K562 (cell line): Measurements from ENCODE around the gene FILIP1L. TPM values are rescaled to one million over a fixed set of nuclear protein-coding genes. Genes with fewer than 3 reads are reported as not detected.

ENCODE experiments used
- ATAC-seq: fragments of 200-7000 bp; cut with Tn5 transposase; 3 replicates; pipeline ENCODE4 v1.9.1; 2020; ENCODE audit warnings: moderate library complexity
- BruUV-seq: library from RNA; stranded (reverse); fragments of 400-500 nt; replicated peaks from 2 replicates; lab custom pipeline; 2021; lab: Mats Ljungman, UMichigan
- CTCF ChIA-PET: fragments of 300-600 bp; formaldehyde crosslinking; extraction: SDS; loops from one replicate; lab custom pipeline; 2021; ENCODE audit warnings: low intra/inter-chr PET ratio; lab: Yijun Ruan, JAX
- POLR2A ChIA-PET: fragments of 300-600, 350-650 bp; sonication (Branson Sonifier 250); formaldehyde crosslinking; extraction: SDS; loops from one replicate; lab custom pipeline; 2021; ENCODE audit warnings: antibody characterized with exemption, inconsistent platforms; lab: Yijun Ruan, JAX
- DNase-seq, 4 experiments: peaks; one replicate each; pipeline versions ENCODE4 v3.0.0 to v3.0.0-alpha.2; 2011 to 2018; ENCODE audit warnings: low spot score in 3 of 4, mixed read lengths in 3 of 4; ENCODE audit errors: extremely low read depth in 1 of 4
- FAIRE-seq: peaks from 2 replicates; lab custom pipeline; 2011; peaks lifted over from hg19 to GRCh38; lab: Jason Lieb, UNC
- H2AFZ ChIP-seq: 2 replicates; pipeline ENCODE4 v1.6.0; 2011; ENCODE audit warnings: low read depth, low read length, control low read depth, inconsistent platforms
- H3K27ac ChIP-seq: fragments of 200-600 bp; 3 replicates; pipeline ENCODE4 v1.8.0; 2011; ENCODE audit warnings: low read depth, mild to moderate bottlenecking, control low read depth, inconsistent platforms, low read length, moderate library complexity, mixed read lengths; ENCODE audit errors: extremely low read depth
- H3K27me3 ChIP-seq, 2 experiments: fragments of 300-600 bp in 1 of 2; 2 replicates in 1 of 2; 3 replicates in 1 of 2; pipeline versions ENCODE4 v1.6.0 to v1.8.0; 2011; ENCODE audit warnings: inconsistent platforms in 2 of 2, low read length in 2 of 2, mild to moderate bottlenecking in 1 of 2, mixed read lengths in 1 of 2, moderate library complexity in 1 of 2; ENCODE audit not compliant: control insufficient read depth in 2 of 2, insufficient read depth in 2 of 2
- H3K36me3 ChIP-seq: fragments of 300-600 bp; 3 replicates; pipeline ENCODE4 v1.8.0; 2011; ENCODE audit warnings: mild to moderate bottlenecking, low read length, inconsistent platforms; ENCODE audit not compliant: control insufficient read depth, insufficient read depth
- H3K4me1 ChIP-seq, 2 experiments: fragments of 200-600 bp in 1 of 2; replicated peaks in 1 of 2; 2 replicates in 1 of 2; 3 replicates in 1 of 2; pipeline versions ENCODE4 v1.5.1 to v1.8.0; 2011; ENCODE audit warnings: inconsistent platforms in 2 of 2, low read length in 2 of 2, mild to moderate bottlenecking in 1 of 2, mixed read lengths in 1 of 2, moderate library complexity in 1 of 2; ENCODE audit not compliant: control insufficient read depth in 2 of 2, insufficient read depth in 2 of 2
- H3K4me2 ChIP-seq: 2 replicates; pipeline ENCODE4 v1.6.1; 2011; ENCODE audit warnings: low read length, control low read depth, inconsistent platforms, mixed read lengths; ENCODE audit not compliant: insufficient read depth
- H3K4me3 ChIP-seq: fragments of 200-600 bp; sonication (generic), shearing (Covaris generic); 2 replicates; pipeline ENCODE4 v1.5.1; 2016; ENCODE audit warnings: control low read depth, inconsistent platforms
- H3K79me2 ChIP-seq: fragments of 200-600 bp; 3 replicates; pipeline ENCODE4 v1.8.0; 2011; ENCODE audit warnings: low read length, inconsistent platforms; ENCODE audit not compliant: control insufficient read depth, insufficient read depth
- H3K9ac ChIP-seq, 2 experiments: 2 replicates each; pipeline versions ENCODE4 v1.6.0 to v1.6.1; 2011; ENCODE audit warnings: low read depth in 2 of 2, low read length in 2 of 2, control low read depth in 1 of 2, inconsistent platforms in 1 of 2, mild to moderate bottlenecking in 1 of 2, mixed read lengths in 1 of 2; ENCODE audit not compliant: insufficient read depth in 1 of 2
- H3K9me1 ChIP-seq: one replicate; pipeline ENCODE4 v1.6.0; 2011; ENCODE audit warnings: inconsistent platforms, mild to moderate bottlenecking, low read length, moderate library complexity; ENCODE audit not compliant: control insufficient read depth, insufficient read depth
- H3K9me3 ChIP-seq: replicated peaks from 2 replicates; pipeline ENCODE4 v1.5.1; 2011; ENCODE audit warnings: low read depth, low read length, inconsistent platforms; ENCODE audit not compliant: control insufficient read depth, insufficient read depth
- H4K20me1 ChIP-seq: replicated peaks from 2 replicates; pipeline ENCODE4 v1.6.1; 2011; ENCODE audit warnings: low read length, inconsistent platforms, mixed read lengths; ENCODE audit not compliant: control insufficient read depth, insufficient read depth
- ARNT ChIP-seq, 2 experiments: fragments of 450-650 bp; IDR thresholded peaks; 2 replicates each; pipeline ENCODE4 v1.6.1; 2016; ENCODE audit warnings: mild to moderate bottlenecking in 1 of 2
- KDM1A ChIP-seq, 2 experiments: fragments of 450-650 bp; IDR thresholded peaks; 2 replicates each; pipeline ENCODE4 v1.6.1; 2016; ENCODE audit warnings: mild to moderate bottlenecking in 2 of 2
- TAF9B ChIP-seq: fragments of 450-650 bp; IDR thresholded peaks from 2 replicates; pipeline ENCODE4 v1.6.1; 2018; ENCODE audit warnings: mild to moderate bottlenecking; ENCODE audit not compliant: partially characterized antibody
- TCFL5 ChIP-seq: fragments of 250-450 bp; sonication (Bioruptor Pico); conservative IDR thresholded peaks from 2 replicates; pipeline ENCODE4 v1.6.1; 2021; ENCODE audit warnings: mild to moderate bottlenecking, moderate library complexity, matching md5 sums
- ZNF583 ChIP-seq: fragments of 250-450 bp; sonication (Bioruptor Pico); IDR thresholded peaks from 2 replicates; pipeline ENCODE4 v1.4.0; 2020
- WGBS: fragments of 100-300 bp; shearing (Covaris generic); methylation state at CpG from one replicate; pipeline ENCODE4 v1.1.6; 2016; ENCODE audit warnings: low coverage, mixed read lengths; ENCODE audit not compliant: insufficient coverage; ENCODE audit errors: missing lambda C conversion rate; 5-methylcytosine and 5-hydroxymethylcytosine counted together
- in situ Hi-C: fragments of 300-500 bp; cut with MboI; formaldehyde crosslinking; loops from 4 replicates; pipeline ENCODE4 v1.15.0; 2018; ENCODE audit warnings: inconsistent platforms, mixed read lengths
- intact Hi-C: fragments of 100-400 bp; cut with micrococcal nuclease; formaldehyde crosslinking; loops from 2 replicates; pipeline ENCODE4 v1.14.2; 2022
- polyA plus RNA-seq, 8 experiments: library from polyadenylated mRNA; depleted of rRNA in 4 of 8; stranded (reverse) in 5 of 8; unstranded in 3 of 8; fragments of >200 nt; fragmentation: Nextera tagmentation in 2 of 8; fragmentation: Illumina TruSeq in 1 of 8; extraction: Ambion mirVana in 2 of 8; extraction: Trizol in 1 of 8; gene quantifications; 2 replicates each; pipeline versions ENCODE4 v1.2.1 to v1.2.3, GENCODE V29; 2011 to 2014; ENCODE audit warnings: inconsistent platforms in 1 of 8, missing spikeins in 1 of 8
- total RNA-seq, 7 experiments: library from RNA; depleted of rRNA in 6 of 7; stranded (reverse); fragments of >200 nt in 6 of 7; fragmentation: Illumina TruSeq in 2 of 7; extraction: Trizol in 2 of 7; gene quantifications; 2 replicates each; pipeline versions ENCODE4 v1.2.1 to v1.2.3, GENCODE V29; 2011 to 2021; ENCODE audit warnings: low replicate concordance in 1 of 7
- TF ChIP-seq, protein P1 (sequence below): fragments of 200-400 bp; formaldehyde crosslinking; IDR thresholded peaks from 2 replicates; pipeline ENCODE4 v1.6.1; 2017; ENCODE audit warnings: mild to moderate bottlenecking, low read depth, low read length, moderate library complexity
- TF ChIP-seq, protein P2 (sequence below): fragments of 250-450 bp; sonication (Bioruptor Pico); IDR thresholded peaks from 2 replicates; pipeline ENCODE4 v1.5.0; 2021

Gene FILIP1L
- total and polyA plus RNA-seq, 9 of the 15 experiments (the other 6 are each of a cell fraction or from before 2014, with no cell fraction given), result 0.50 to 2.1 (median 1.1) TPM

DNA sequence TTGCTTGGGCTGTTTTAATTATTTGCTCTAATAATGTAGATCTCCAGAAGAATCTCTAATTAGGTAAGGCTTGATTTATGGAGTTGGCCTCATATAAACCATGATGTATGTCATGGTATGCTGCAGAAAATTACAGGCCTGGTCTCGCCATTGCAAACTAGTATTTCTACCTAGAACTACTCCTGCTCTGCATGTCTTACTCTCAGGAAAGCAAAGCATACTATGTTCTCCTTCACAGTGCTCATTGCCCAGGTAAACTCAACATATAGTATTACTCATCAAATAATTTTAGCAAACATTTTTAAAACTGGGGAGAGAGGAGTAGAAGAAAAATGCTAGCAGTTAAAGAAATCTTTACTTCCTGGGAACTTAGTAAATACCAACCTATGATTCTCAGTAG is 90.7 kb downstream of the FILIP1L start:
- Histone ChIP-seq H3K4me1 (peaks cover 0 to 11% of the 10 kb centered on the region in 2 experiments; a peak in 2 of 5 replicates), H3K9me1 (no peaks in the 10 kb centered on the region), H3K9ac (no peak overlapping the region), H3K9me3 (no peaks in the 10 kb centered on the region), H3K79me2 (no peaks in the 10 kb centered on the region), H3K36me3 (no peaks in the 10 kb centered on the region), H2AFZ (no peak overlapping the region), H3K27me3 (no peaks in the 10 kb centered on the region), H4K20me1 (no peaks in the 10 kb centered on the region), H3K4me3 (no peak overlapping the region), H3K4me2 (no peak overlapping the region), H3K27ac (no peak overlapping the region)
- in situ Hi-C loops, result no loop called here
- no TSS peak for BruUV-seq
- no peak for FAIRE-seq
- intact Hi-C loops, result no loop called here
- CTCF ChIA-PET, result no interaction called here
- 91% methylated on average over 1 of the region's 1 CpG for WGBS
- no peak for ATAC-seq
- POLR2A ChIA-PET, result no interaction called here
- TF ChIP-seq, protein P1, sequence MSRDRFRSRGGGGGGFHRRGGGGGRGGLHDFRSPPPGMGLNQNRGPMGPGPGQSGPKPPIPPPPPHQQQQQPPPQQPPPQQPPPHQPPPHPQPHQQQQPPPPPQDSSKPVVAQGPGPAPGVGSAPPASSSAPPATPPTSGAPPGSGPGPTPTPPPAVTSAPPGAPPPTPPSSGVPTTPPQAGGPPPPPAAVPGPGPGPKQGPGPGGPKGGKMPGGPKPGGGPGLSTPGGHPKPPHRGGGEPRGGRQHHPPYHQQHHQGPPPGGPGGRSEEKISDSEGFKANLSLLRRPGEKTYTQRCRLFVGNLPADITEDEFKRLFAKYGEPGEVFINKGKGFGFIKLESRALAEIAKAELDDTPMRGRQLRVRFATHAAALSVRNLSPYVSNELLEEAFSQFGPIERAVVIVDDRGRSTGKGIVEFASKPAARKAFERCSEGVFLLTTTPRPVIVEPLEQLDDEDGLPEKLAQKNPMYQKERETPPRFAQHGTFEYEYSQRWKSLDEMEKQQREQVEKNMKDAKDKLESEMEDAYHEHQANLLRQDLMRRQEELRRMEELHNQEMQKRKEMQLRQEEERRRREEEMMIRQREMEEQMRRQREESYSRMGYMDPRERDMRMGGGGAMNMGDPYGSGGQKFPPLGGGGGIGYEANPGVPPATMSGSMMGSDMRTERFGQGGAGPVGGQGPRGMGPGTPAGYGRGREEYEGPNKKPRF, result no peak
- no peak for TF ChIP-seq KDM1A (IDR thresholded peaks at IDR 0.05)
- no peak for TF ChIP-seq TCFL5 (CRISPR knock-in tag)
- TF ChIP-seq ARNT (IDR thresholded peaks at IDR 0.05), result no peak
- TF ChIP-seq ZNF583 (CRISPR knock-in tag), result no peak
- TF ChIP-seq, protein P2, sequence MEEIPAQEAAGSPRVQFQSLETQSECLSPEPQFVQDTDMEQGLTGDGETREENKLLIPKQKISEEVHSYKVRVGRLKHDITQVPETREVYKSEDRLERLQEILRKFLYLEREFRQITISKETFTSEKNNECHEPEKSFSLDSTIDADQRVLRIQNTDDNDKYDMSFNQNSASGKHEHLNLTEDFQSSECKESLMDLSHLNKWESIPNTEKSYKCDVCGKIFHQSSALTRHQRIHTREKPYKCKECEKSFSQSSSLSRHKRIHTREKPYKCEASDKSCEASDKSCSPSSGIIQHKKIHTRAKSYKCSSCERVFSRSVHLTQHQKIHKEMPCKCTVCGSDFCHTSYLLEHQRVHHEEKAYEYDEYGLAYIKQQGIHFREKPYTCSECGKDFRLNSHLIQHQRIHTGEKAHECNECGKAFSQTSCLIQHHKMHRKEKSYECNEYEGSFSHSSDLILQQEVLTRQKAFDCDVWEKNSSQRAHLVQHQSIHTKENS (CRISPR knock-in tag), result no peak
- TF ChIP-seq TAF9B, result no peak
- no peak for DNase-seq
